NCI-H82 treated with DMSO at 0.1 percent for 48 hours (cell line): ENCODE measurements around the gene ANKLE2.
"Not testable (repeated sequence)": the region's sequence is repeated elsewhere in the genome, so short reads cannot be mapped to it uniquely, and the experiment has no call there.

Experiments used
- DNase-seq: peaks from one replicate; lab custom pipeline; 2025; ENCODE audit not compliant: unreplicated experiment; lab: John Stamatoyannopoulos, UW

ANKLE2 gene

GRCh38 chr12:132692030-132692429 lies 69.6 kb downstream of the ANKLE2 start:
- DNase-seq: not testable (repeated sequence)

- DNase-seq: no peak
Measured at GRCh38 chr12:132690112-132690511, 71.5 kb downstream of the ANKLE2 start.

- DNase-seq: no peak
Measured at GRCh38 chr12:132689227-132689626, 72.4 kb downstream of the ANKLE2 start.

GRCh38 chr12:132687211-132688164 lies 74.1 kb downstream of the ANKLE2 start, which contains the start of the genes POLE and PXMP2:
Gene POLE, minus strand, starts transcription at chr12:132687342. Its CDS starts 27 bp downstream, at chr12:132687315.
Gene PXMP2, plus strand, starts transcription at chr12:132687587. Its CDS starts 84 bp downstream, at chr12:132687671.
- peak; percentile 89 for DNase-seq

GRCh38 chr12:132686825-132687210 lies 74.8 kb downstream of the ANKLE2 start:
- DNase-seq: no peak

GRCh38 chr12:132685400-132685799 lies 76.2 kb downstream of the ANKLE2 start:
- DNase-seq: no peak

GRCh38 chr12:132677492-132677891 lies 84.1 kb downstream of the ANKLE2 start:
- no peak for DNase-seq

GRCh38 chr12:132675757-132676432 lies 85.7 kb downstream of the ANKLE2 start:
- no peak for DNase-seq
